ENCODE results near the gene BCR.

DNA sequence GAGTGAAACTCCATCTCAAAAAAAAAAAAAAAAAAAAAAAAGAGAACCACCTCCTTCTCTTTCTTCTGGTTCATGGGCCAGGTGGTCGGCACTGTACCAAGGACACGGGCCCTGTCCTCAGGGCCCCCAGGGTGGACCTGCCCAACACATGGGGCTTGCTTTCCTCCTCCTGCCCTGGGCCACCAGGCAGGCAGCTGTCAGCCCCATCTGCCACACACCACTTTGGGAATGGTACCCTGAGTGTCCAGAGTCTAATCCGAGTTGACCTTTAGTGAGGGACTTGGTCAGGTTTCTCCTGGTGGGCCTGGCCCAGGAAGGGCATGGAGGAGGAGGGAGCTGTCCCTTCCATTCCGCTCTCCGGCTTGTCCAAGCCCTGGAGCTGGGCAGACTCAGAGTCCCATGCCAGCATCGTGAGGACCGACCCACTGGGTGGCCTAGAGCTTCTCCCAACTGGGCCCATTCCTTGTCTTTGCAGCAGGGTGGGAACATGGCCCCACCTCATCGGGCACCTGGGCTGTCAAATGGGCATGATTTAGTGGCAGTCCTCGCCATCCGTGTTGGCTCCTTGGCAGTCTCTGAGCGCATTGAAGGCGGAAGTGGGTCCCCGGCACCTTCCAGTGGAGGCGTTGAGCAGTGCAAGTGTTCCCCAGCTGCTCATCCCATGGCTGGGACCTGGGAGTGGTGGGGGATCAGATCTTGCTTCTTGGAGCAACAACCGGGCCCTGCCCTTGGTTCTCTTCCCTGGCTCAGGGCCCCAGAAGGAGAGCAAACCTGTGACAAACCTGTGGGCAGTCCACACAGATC, 94.8 kb downstream of the BCR start:
- TF ChIP-seq POLR2AphosphoS5 (IDR thresholded peaks at IDR 0.05), result no peak
- TF ChIP-seq, protein P1, sequence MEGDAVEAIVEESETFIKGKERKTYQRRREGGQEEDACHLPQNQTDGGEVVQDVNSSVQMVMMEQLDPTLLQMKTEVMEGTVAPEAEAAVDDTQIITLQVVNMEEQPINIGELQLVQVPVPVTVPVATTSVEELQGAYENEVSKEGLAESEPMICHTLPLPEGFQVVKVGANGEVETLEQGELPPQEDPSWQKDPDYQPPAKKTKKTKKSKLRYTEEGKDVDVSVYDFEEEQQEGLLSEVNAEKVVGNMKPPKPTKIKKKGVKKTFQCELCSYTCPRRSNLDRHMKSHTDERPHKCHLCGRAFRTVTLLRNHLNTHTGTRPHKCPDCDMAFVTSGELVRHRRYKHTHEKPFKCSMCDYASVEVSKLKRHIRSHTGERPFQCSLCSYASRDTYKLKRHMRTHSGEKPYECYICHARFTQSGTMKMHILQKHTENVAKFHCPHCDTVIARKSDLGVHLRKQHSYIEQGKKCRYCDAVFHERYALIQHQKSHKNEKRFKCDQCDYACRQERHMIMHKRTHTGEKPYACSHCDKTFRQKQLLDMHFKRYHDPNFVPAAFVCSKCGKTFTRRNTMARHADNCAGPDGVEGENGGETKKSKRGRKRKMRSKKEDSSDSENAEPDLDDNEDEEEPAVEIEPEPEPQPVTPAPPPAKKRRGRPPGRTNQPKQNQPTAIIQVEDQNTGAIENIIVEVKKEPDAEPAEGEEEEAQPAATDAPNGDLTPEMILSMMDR (IDR thresholded peaks at IDR 0.05), result no peak
